ENCODE data around the gene ATP6V1B1.
A peak's percentile ranks its signal among the peaks of the same experiment; 100 is the strongest.

The ATP6V1B1 gene

GRCh38 chr2:70946832-70947442, 11.2 kb downstream of the ATP6V1B1 start:
- no peaks in the 10 kb centered on the region for H4K20me1 ChIP-seq (ENCODE audit: insufficient read depth, low read length, poor library complexity, severe bottlenecking)
- H3K79me2 ChIP-seq (ENCODE audit: insufficient read depth, low read length), result no peaks in the 10 kb centered on the region
- H3K9me2 ChIP-seq (replicated peaks; ENCODE audit: low read depth, low read length), result no peaks in the 10 kb centered on the region
- H3K9me3 ChIP-seq (ENCODE audit: insufficient read depth, low read depth, low read length), result no peaks in the 10 kb centered on the region
- H3K4me2 ChIP-seq (ENCODE audit: low read depth, low read length, poor library complexity, severe bottlenecking), result peak overlapping the region; percentile 91
- H3K9ac ChIP-seq (ENCODE audit: low read depth, low read length, poor library complexity, severe bottlenecking), result peak overlapping the region; percentile 68
- H2AFZ ChIP-seq (ENCODE audit: low read length), result peak overlapping the region; percentile 85
- H3K4me3 ChIP-seq (ENCODE audit: low read length, poor library complexity, severe bottlenecking), result peak overlapping the region; percentile 73
- no peaks in the 10 kb centered on the region for H3F3A ChIP-seq (ENCODE audit: low read depth)
- peaks cover 22% of the 10 kb centered on the region for H3K4me1 ChIP-seq (ENCODE audit: insufficient read depth, low read length, poor library complexity, severe bottlenecking)
- no peaks in the 10 kb centered on the region for H3K36me3 ChIP-seq (ENCODE audit: insufficient read depth, low read length)
- no peaks in the 10 kb centered on the region for H3K27me3 ChIP-seq (ENCODE audit: insufficient read depth, low read length, poor library complexity, severe bottlenecking)
- TF ChIP-seq, protein P1, sequence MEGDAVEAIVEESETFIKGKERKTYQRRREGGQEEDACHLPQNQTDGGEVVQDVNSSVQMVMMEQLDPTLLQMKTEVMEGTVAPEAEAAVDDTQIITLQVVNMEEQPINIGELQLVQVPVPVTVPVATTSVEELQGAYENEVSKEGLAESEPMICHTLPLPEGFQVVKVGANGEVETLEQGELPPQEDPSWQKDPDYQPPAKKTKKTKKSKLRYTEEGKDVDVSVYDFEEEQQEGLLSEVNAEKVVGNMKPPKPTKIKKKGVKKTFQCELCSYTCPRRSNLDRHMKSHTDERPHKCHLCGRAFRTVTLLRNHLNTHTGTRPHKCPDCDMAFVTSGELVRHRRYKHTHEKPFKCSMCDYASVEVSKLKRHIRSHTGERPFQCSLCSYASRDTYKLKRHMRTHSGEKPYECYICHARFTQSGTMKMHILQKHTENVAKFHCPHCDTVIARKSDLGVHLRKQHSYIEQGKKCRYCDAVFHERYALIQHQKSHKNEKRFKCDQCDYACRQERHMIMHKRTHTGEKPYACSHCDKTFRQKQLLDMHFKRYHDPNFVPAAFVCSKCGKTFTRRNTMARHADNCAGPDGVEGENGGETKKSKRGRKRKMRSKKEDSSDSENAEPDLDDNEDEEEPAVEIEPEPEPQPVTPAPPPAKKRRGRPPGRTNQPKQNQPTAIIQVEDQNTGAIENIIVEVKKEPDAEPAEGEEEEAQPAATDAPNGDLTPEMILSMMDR (conservative IDR thresholded peaks at IDR 0.05; ENCODE audit: low read length), result peak; percentile 96
- no peak for TF ChIP-seq EZH2phosphoT487 (IDR thresholded peaks at IDR 0.05; ENCODE audit: borderline replicate concordance)

DNA sequence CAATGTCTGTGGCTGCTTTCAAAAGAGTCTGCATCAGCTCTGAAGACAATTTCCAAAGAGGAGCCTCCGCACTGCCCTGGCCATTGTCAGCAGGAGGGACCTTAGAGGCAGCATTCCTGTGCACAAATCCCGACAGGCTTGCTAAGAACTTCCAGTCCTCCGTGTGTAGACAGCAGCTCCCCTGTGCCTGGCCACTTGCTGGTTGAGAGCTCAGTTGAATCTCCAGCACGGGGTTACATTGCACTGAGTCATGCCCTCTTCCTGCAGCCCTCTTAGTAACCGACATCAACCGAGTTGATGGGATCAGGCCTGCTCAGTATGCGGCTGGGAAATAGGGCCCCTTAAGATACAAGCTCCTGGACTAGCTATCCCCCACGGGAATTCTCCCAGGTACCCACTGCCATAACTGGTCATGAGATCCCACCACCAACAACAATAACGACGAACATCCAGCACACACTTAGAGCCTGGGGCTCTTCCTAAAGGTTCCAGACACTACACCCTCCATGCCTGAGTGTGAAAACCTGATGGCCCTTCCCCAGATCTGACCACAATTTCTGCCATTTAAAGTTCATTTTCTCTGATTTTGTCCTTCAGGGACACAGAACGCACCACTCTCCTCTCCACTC, 12.0 kb downstream of the ATP6V1B1 start:
- Histone ChIP-seq H4K20me1 (ENCODE audit: insufficient read depth, low read length, poor library complexity, severe bottlenecking) (no peaks in the 10 kb centered on the region), H3K36me3 (ENCODE audit: insufficient read depth, low read length) (no peaks in the 10 kb centered on the region), H3K9me3 (ENCODE audit: insufficient read depth, low read depth, low read length) (no peaks in the 10 kb centered on the region), H3K27me3 (ENCODE audit: insufficient read depth, low read length, poor library complexity, severe bottlenecking) (no peaks in the 10 kb centered on the region), H3K4me2 (ENCODE audit: low read depth, low read length, poor library complexity, severe bottlenecking) (peak overlapping the region; percentile 91), H3K9me2 (replicated peaks; ENCODE audit: low read depth, low read length) (no peaks in the 10 kb centered on the region), H3K4me3 (ENCODE audit: low read length, poor library complexity, severe bottlenecking) (peak overlapping the region; percentile 73), H3K9ac (ENCODE audit: low read depth, low read length, poor library complexity, severe bottlenecking) (peak overlapping the region; percentile 68), H3F3A (ENCODE audit: low read depth) (no peaks in the 10 kb centered on the region), H3K4me1 (ENCODE audit: insufficient read depth, low read length, poor library complexity, severe bottlenecking) (peaks cover 22% of the 10 kb centered on the region), H2AFZ (ENCODE audit: low read length) (peak overlapping the region; percentile 85), H3K79me2 (ENCODE audit: insufficient read depth, low read length) (no peaks in the 10 kb centered on the region)
- TF ChIP-seq, protein P1 (conservative IDR thresholded peaks at IDR 0.05; ENCODE audit: low read length), result no peak
- TF ChIP-seq EZH2phosphoT487 (IDR thresholded peaks at IDR 0.05; ENCODE audit: borderline replicate concordance), result no peak

- Histone ChIP-seq H3K27me3 (ENCODE audit: insufficient read depth, low read length, poor library complexity, severe bottlenecking) (no peaks in the 10 kb centered on the region), H4K20me1 (ENCODE audit: insufficient read depth, low read length, poor library complexity, severe bottlenecking) (no peaks in the 10 kb centered on the region), H3K9ac (ENCODE audit: low read depth, low read length, poor library complexity, severe bottlenecking) (peak overlapping the region; percentile 68), H3K4me3 (ENCODE audit: low read length, poor library complexity, severe bottlenecking) (peak overlapping the region; percentile 73), H2AFZ (ENCODE audit: low read length) (peak overlapping the region; percentile 85), H3K79me2 (ENCODE audit: insufficient read depth, low read length) (no peaks in the 10 kb centered on the region), H3K9me2 (replicated peaks; ENCODE audit: low read depth, low read length) (no peaks in the 10 kb centered on the region), H3K9me3 (ENCODE audit: insufficient read depth, low read depth, low read length) (no peaks in the 10 kb centered on the region), H3K4me1 (ENCODE audit: insufficient read depth, low read length, poor library complexity, severe bottlenecking) (peaks cover 22% of the 10 kb centered on the region), H3F3A (ENCODE audit: low read depth) (no peaks in the 10 kb centered on the region), H3K36me3 (ENCODE audit: insufficient read depth, low read length) (no peaks in the 10 kb centered on the region), H3K4me2 (ENCODE audit: low read depth, low read length, poor library complexity, severe bottlenecking) (peak overlapping the region; percentile 91)
- TF ChIP-seq EZH2phosphoT487 (IDR thresholded peaks at IDR 0.05; ENCODE audit: borderline replicate concordance), result no peak
- TF ChIP-seq, protein P1 (conservative IDR thresholded peaks at IDR 0.05; ENCODE audit: low read length), result peak; percentile 80
Observed at GRCh38 chr2:70948337-70949003, 12.8 kb downstream of the ATP6V1B1 start.

Data from Loucy (cell line).